Measurements from ENCODE around the gene ETV5.

- TF ChIP-seq CTCF (IDR thresholded peaks at IDR 0.05) (no peak), POLR2A (IDR thresholded peaks at IDR 0.05) (no peak)
Observed at GRCh38 chr3:186049001-186049400, 59.9 kb downstream of the ETV5 start.

Measured in right lobe of liver (tissue), 4 donors.